HUES6 (cell line): Measurements from ENCODE around the gene AP5Z1.

Experiments used
- H3K27ac ChIP-seq: 2 replicates; pipeline ENCODE4 v1.7.0; 2013; ENCODE audit warnings: low read depth, mild to moderate bottlenecking, low read length, inconsistent platforms
- H3K27me3 ChIP-seq: 2 replicates; pipeline ENCODE4 v1.6.1; 2013; ENCODE audit warnings: low read length; ENCODE audit not compliant: control insufficient read depth, insufficient read depth
- H3K36me3 ChIP-seq: 2 replicates; pipeline ENCODE4 v1.6.1; 2013; ENCODE audit warnings: low read length; ENCODE audit not compliant: control insufficient read depth, insufficient read depth
- H3K4me1 ChIP-seq: 2 replicates; pipeline ENCODE4 v1.6.1; 2013; ENCODE audit warnings: low read length; ENCODE audit not compliant: control insufficient read depth, insufficient read depth
- H3K4me3 ChIP-seq: 2 replicates; pipeline ENCODE4 v1.5.1; 2013; ENCODE audit warnings: low read depth, low read length
- H3K9ac ChIP-seq: one replicate; pipeline ENCODE4 v1.6.1; 2013; ENCODE audit warnings: mild to moderate bottlenecking, low read length
- H3K9me3 ChIP-seq: 2 replicates; pipeline ENCODE4 v1.6.1; 2013; ENCODE audit warnings: low read depth, low read length; ENCODE audit not compliant: control insufficient read depth, insufficient read depth

The AP5Z1 gene

GRCh38 chr7:4747013-4747412 lies 28.4 kb upstream of the AP5Z1 start:
- Histone ChIP-seq H3K4me3 (no peak overlapping the region), H3K36me3 (peaks cover 3% of the 10 kb centered on the region; the same call in 1 of the 2 replicates), H3K27ac (no peak overlapping the region)

GRCh38 chr7:4747746-4748145 lies 27.7 kb upstream of the AP5Z1 start:
- no peak overlapping the region for H3K4me3 ChIP-seq
- H3K9me3 ChIP-seq, result no peaks in the 10 kb centered on the region
- peaks cover 23% of the 10 kb centered on the region for H3K27me3 ChIP-seq
- H3K36me3 ChIP-seq, result no peaks in the 10 kb centered on the region; the same call in 1 of the 2 replicates
- H3K9ac ChIP-seq, result no peak overlapping the region
- peaks cover 22% of the 10 kb centered on the region for H3K4me1 ChIP-seq
- H3K27ac ChIP-seq, result no peak overlapping the region

More at GRCh38 chr7:4747013-4747412, 28.4 kb upstream of the AP5Z1 start:
- H3K9ac ChIP-seq, result no peak overlapping the region
- no peaks in the 10 kb centered on the region for H3K9me3 ChIP-seq
- H3K4me1 ChIP-seq, result peaks cover 22% of the 10 kb centered on the region
- H3K27me3 ChIP-seq, result peaks cover 30% of the 10 kb centered on the region

- Histone ChIP-seq H3K27ac (no peak overlapping the region), H3K36me3 (no peaks in the 10 kb centered on the region; the same call in 1 of the 2 replicates), H3K27me3 (peaks cover 18% of the 10 kb centered on the region), H3K9me3 (no peaks in the 10 kb centered on the region), H3K4me1 (peaks cover 22% of the 10 kb centered on the region), H3K4me3 (no peak overlapping the region), H3K9ac (no peak overlapping the region)
Observed at GRCh38 chr7:4748231-4748681, 27.2 kb upstream of the AP5Z1 start.

- Histone ChIP-seq H3K36me3 (peaks cover 1% of the 10 kb centered on the region), H3K4me3 (no peak overlapping the region), H3K4me1 (peaks cover 12% of the 10 kb centered on the region; the same call in 1 of the 2 replicates), H3K9me3 (no peaks in the 10 kb centered on the region), H3K27ac (no peak overlapping the region), H3K27me3 (peaks cover 7% of the 10 kb centered on the region; the same call in 1 of the 2 replicates), H3K9ac (no peak overlapping the region)
Observed at GRCh38 chr7:4749363-4749762, 26.1 kb upstream of the AP5Z1 start.

- no peak overlapping the region for H3K27ac ChIP-seq
- H3K4me1 ChIP-seq, result peaks cover 7% of the 10 kb centered on the region; the same call in 1 of the 2 replicates
- no peaks in the 10 kb centered on the region for H3K9me3 ChIP-seq
- H3K36me3 ChIP-seq, result peaks cover 6% of the 10 kb centered on the region
- no peak overlapping the region for H3K9ac ChIP-seq
- H3K27me3 ChIP-seq, result peaks cover 4% of the 10 kb centered on the region; the same call in 1 of the 2 replicates
- no peak overlapping the region for H3K4me3 ChIP-seq
Observed at GRCh38 chr7:4749798-4750197, 25.6 kb upstream of the AP5Z1 start.

DNA sequence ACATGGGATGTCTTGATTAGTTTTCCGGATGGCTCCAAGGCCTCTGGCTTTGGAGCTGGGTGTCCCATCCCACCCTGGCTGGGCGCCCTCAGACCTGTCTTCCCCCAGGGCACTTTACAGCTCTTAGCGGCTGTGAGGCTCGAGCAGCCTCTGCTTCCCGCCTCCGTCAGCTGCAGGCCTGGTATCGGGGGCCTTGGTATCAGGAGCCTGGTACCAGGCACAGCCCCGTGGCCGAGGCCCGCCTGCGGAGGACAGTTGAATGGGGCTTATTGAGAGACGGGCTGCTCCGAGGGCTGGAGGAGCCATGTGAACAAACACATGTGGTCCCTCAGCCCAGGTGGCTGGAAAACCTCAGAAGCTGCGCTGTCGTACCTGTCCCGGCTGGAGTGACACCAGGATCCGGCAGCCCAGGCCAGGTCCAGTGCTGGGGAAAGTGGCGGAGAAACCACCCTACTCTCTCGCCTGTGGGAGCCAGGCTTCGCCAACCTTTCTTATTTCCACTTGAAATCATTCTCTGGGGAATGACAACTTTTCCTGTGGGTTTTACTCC lies 23.9 kb upstream of the AP5Z1 start:
- H3K27ac ChIP-seq, result no peak overlapping the region
- H3K9me3 ChIP-seq, result no peaks in the 10 kb centered on the region
- H3K27me3 ChIP-seq, result no peaks in the 10 kb centered on the region
- no peaks in the 10 kb centered on the region; the same call in 1 of the 2 replicates for H3K4me1 ChIP-seq
- H3K36me3 ChIP-seq, result peaks cover 20% of the 10 kb centered on the region
- H3K9ac ChIP-seq, result no peak overlapping the region
- no peak overlapping the region for H3K4me3 ChIP-seq

DNA sequence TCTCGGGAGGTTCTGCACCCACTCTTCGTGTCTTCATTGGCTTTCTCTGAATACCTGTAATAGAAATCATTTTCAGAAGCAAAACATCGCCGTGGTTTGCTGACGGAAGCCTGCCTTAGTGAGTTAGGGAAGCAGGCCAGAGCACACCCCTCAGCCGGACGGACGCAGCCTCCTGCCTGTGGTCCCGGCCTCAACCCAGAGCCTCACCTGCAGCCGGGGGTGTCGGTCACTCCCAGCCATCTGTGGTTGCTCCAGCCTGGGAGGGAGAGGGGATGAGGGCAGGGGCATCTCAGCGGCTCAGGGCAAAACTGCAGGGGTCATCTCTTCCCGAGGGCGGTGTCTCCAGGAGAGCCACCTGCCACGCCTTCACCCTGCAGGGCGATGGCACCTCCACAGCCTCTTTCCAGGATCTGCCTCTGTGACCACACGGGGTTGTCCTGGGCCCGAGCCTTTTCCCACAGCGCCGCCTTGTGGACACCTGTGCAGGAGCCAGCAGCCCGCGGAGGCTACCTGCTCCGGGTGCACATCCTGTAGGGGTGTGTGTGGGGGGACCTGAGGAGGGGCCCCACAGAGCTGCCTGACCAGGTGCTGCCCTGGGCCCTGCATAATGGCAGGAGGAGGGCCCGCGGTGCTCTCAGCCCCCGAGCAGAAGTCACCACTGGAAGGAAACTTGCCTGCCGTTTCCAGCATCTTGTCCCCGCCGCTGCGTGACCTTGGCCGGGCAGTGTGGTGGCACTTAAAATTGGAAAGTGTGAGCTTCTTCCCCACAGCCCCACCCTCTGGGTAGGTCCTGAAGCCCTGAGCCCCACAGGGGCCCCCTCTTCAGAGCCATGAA lies 21.6 kb upstream of the AP5Z1 start:
- H3K27ac ChIP-seq, result no peak overlapping the region
- no peaks in the 10 kb centered on the region for H3K27me3 ChIP-seq
- H3K36me3 ChIP-seq, result peaks cover 37% of the 10 kb centered on the region
- no peak overlapping the region for H3K4me3 ChIP-seq
- H3K4me1 ChIP-seq, result no peaks in the 10 kb centered on the region
- H3K9ac ChIP-seq, result no peak overlapping the region
- H3K9me3 ChIP-seq, result no peaks in the 10 kb centered on the region

GRCh38 chr7:4754433-4755010 lies 20.9 kb upstream of the AP5Z1 start:
- Histone ChIP-seq H3K27me3 (no peaks in the 10 kb centered on the region), H3K9me3 (no peaks in the 10 kb centered on the region), H3K4me3 (no peak overlapping the region), H3K9ac (no peak overlapping the region), H3K36me3 (peaks cover 41% of the 10 kb centered on the region), H3K4me1 (no peaks in the 10 kb centered on the region), H3K27ac (no peak overlapping the region)

DNA sequence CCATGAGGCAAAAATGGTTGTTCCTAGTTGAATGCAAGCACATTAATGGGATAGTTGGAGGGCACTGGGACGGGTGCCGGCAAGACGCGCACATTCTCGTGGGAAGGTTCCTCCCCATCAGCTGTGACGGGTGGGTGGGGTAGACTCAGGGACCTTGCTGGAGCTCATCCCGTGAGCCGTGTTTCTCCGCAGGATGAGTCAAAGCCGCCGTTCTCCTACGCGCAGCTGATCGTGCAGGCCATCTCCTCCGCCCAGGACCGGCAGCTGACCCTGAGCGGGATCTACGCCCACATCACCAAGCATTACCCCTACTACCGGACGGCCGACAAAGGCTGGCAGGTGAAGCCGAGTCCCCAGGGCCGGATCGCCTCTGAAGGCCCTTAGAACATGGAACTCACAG lies 20.4 kb upstream of the AP5Z1 start:
- no peaks in the 10 kb centered on the region for H3K4me1 ChIP-seq
- no peaks in the 10 kb centered on the region for H3K27me3 ChIP-seq
- H3K9ac ChIP-seq, result no peak overlapping the region
- H3K4me3 ChIP-seq, result no peak overlapping the region
- peaks cover 45% of the 10 kb centered on the region for H3K36me3 ChIP-seq
- no peaks in the 10 kb centered on the region for H3K9me3 ChIP-seq
- no peak overlapping the region for H3K27ac ChIP-seq

DNA sequence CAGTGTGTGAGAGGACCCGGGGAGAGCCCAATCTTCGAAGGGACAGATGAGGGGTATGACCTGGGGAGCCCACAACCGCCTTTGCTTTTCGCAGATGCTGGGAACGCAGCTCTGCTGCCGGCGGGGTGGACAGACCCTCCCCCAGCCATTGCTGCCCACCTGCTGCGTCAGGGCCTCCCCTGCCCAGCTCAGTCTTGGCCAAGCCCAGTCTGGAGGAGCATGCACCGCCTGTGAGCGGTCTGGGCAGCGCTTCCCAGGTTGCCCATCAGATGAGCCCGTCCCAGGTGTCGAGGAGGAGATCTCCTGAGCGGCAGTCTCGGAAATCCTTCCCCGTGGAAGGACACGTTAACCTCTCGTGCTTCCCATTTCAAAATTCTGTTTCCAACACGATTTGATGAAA lies 17.3 kb upstream of the AP5Z1 start:
- Histone ChIP-seq H3K27ac (no peak overlapping the region), H3K36me3 (peaks cover 72% of the 10 kb centered on the region), H3K9ac (no peak overlapping the region), H3K4me3 (no peak overlapping the region), H3K27me3 (no peaks in the 10 kb centered on the region), H3K4me1 (no peaks in the 10 kb centered on the region), H3K9me3 (no peaks in the 10 kb centered on the region)

GRCh38 chr7:4758791-4759190 lies 16.6 kb upstream of the AP5Z1 start:
- Histone ChIP-seq H3K4me1 (no peaks in the 10 kb centered on the region), H3K36me3 (peaks cover 79% of the 10 kb centered on the region), H3K27ac (no peak overlapping the region), H3K4me3 (no peak overlapping the region), H3K27me3 (no peaks in the 10 kb centered on the region), H3K9me3 (no peaks in the 10 kb centered on the region), H3K9ac (no peak overlapping the region)
